Subcutaneous adipose tissue (tissue), 4 donors: Measurements from ENCODE around the gene RELB. TPM values are rescaled to one million over a fixed set of nuclear protein-coding genes. Genes with fewer than 3 reads are reported as not detected.

Source experiments
- total RNA-seq, 4 donors: library from RNA; depleted of rRNA; stranded (reverse); fragments of >200 nt; gene quantifications; one replicate each; pipeline ENCODE4 v1.1.0, GENCODE V29; 2016
- TF ChIP-seq, protein P1 (sequence below): fragments of 450-650 bp; IDR thresholded peaks from one replicate; pipeline ENCODE4 v1.5.1; 2016; ENCODE audit warnings: low read depth, mild to moderate bottlenecking, control low read depth, antibody characterized with exemption, moderate library complexity

The RELB gene
- total RNA-seq, 4 donors from 2014 or later: 0.49 to 9.4 (median 5.8) TPM

DNA sequence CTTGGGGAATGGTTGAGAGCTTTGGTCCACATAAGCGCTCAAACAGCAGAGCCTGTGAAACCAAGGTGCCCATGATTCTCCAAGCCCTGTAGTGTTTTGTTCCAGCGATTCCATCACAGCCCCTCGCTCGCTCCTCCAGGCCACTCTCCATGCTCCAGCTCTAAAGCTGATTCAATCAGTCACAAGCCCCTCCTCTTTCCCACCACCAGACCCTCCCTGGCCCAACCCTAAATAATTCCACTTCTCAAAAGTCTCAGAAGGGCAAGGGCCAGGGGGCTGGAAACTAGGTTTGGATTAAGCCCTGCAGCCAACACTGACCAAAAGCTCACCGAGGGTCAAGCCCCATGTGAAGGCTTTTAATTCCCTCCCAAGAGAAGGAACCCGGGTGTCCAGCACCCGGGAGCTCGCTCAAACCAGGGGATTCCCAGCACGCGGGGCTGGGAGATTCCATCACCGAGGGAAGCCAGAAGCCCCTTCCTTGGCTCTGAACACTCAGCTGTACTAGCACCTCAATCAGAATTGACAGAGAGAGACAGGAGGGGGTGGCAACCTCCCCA lies 73.6 kb downstream of the RELB start:
- TF ChIP-seq, protein P1, sequence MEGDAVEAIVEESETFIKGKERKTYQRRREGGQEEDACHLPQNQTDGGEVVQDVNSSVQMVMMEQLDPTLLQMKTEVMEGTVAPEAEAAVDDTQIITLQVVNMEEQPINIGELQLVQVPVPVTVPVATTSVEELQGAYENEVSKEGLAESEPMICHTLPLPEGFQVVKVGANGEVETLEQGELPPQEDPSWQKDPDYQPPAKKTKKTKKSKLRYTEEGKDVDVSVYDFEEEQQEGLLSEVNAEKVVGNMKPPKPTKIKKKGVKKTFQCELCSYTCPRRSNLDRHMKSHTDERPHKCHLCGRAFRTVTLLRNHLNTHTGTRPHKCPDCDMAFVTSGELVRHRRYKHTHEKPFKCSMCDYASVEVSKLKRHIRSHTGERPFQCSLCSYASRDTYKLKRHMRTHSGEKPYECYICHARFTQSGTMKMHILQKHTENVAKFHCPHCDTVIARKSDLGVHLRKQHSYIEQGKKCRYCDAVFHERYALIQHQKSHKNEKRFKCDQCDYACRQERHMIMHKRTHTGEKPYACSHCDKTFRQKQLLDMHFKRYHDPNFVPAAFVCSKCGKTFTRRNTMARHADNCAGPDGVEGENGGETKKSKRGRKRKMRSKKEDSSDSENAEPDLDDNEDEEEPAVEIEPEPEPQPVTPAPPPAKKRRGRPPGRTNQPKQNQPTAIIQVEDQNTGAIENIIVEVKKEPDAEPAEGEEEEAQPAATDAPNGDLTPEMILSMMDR: no peak

DNA sequence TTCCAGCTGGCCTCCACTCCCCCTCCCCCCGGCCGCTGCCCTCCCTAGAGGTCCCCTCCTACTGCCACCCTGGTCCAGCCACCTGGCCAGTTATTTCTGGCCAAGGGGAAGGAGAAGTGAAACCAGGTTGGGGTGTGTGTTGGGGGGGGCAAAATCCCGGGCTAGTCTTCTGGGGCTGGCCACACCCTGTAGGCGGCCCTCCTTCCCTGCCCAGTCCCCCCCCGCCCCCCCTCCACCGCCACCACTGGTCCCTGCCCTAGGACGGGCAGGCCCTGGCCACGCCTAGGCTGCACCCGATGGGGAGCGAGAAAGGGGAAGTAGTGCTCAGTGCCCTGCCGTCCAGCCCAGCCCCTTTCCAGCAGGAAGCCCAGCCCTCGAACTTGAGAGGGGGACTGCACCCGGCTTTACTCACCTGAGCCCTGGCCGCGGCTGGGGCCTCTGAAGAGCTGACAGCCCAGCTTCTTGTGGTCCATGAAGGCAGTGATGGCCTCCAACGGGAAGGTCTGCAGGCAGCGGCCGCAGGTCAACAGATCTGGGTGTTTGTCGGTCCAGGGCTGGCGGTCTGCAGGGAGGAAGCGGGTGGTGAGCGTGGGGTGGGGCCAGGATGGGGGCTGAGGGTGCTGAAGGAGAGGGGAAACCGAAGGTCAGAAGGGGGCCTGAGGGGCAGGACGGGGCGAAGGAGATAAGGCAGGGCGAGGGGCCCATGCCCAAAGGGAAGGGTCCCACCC lies 74.2 kb downstream of the RELB start:
- TF ChIP-seq, protein P1: no peak

DNA sequence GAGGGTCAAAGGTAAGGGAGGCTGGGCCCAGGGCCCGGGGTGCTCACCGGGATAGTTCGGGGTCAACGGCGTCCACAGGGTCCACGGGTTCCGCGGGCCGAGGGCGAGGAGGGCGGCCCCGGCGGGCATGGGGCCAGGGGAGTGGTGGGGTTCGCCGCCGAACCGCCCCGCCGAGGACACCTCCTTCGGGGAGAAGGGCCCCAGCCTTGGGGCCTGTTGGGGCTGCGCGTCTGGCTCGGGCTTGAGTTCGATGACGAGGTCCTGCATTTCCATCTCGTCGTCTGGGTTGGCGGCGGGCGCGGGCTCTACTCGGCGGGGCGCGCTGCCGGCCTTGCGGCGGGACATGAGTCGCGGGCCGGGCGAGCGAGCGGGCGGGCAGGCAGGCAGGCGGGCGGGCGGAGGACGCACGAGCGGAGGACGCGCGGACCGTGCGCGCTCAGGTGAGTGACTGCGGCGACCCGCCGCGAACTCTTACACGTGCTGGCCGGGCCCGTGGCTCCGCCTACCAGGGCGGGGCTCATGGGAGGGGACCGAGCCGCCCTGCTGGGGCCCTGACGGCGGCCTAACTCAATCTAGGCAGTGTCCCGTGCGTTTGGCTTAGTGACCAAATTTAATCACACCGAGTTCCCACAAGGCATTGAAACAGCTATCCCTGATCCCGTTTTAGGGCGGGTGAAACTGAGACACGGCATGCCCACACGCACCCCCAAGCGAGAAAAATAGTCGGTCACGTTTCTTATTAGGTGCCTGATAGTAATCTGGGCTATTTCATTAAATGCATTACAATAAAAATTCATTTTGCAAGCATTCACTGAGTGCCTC lies 75.0 kb downstream of the RELB start, which contains the start of gene ZNF296:
Gene ZNF296, minus strand, starts transcription at position 450 of the 822 bp plus-strand sequence. Its CDS starts 105 bp downstream, at position 345.
- TF ChIP-seq, protein P1: no peak

DNA sequence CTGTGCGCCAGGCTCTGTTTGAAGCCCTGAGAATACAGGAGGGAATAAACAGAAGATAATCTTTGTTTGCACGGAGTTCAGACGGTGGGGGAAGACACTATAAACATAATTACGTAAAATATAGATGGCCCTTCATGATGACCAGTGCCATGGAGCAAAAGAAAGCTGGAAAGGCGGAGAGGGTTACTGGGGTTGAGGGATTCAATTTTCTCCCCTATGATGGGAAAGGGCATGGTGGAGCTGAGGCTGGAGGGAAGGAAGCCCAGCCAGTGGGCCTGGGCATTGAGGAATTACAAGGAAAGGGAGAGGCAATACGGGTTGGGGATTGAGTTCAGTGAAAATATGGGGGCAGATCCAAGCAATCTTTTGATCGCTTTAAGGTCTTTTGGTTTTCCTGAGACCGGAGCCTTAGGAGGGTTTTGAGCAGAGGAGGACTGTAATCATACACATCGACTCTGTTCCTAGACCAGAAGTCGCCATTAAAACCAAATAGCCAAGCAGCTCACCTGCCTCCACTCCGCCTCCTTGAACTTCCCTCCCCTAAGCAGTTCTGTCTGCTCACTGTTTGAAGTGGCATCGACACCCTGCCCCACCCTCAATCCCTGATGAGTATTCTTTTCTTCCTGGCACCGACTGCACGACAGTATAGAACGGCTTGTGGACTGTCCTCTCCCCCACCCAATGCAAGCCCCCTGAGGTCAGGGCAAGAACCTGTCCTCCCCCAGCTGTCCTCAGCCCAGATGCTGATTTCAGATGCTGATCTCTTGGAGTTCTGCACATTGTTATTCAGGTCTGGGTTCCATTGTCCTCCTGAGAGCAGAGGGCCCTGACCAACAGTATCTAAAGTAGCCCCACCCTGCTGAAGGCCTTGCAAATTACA lies 75.8 kb downstream of the RELB start:
- TF ChIP-seq, protein P1: no peak

DNA sequence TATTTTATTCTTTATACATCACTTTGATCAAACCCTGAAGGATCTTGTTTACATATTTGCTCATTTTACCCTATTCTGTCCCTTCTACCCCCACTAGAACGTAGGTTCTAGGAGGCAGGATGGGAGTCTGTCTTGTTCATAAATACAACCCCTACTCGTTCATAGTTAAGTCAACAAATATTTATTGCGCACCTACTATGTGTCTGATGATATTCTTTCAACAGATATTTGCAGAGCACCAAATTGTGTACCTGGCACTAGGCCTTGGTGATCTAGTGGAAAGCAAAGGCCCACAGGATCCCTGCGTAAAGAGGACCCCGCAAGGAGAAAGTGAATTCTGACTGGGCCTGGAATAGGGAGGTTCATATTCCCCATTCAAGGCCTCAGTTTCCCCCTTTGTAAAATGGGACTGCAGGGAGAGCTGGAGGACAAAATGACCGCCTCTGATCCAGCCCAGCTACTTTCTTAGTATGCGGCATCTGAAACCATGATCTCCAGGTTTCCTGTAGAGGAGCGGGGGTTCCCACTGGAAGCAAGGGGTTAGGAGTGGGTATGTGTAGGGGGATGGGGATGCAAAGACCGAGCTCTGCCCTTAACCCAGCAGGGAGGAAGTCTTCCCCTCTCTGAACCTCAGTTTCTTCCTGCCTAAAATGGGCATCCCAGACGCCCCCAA lies 77.3 kb downstream of the RELB start:
- TF ChIP-seq, protein P1: no peak

DNA sequence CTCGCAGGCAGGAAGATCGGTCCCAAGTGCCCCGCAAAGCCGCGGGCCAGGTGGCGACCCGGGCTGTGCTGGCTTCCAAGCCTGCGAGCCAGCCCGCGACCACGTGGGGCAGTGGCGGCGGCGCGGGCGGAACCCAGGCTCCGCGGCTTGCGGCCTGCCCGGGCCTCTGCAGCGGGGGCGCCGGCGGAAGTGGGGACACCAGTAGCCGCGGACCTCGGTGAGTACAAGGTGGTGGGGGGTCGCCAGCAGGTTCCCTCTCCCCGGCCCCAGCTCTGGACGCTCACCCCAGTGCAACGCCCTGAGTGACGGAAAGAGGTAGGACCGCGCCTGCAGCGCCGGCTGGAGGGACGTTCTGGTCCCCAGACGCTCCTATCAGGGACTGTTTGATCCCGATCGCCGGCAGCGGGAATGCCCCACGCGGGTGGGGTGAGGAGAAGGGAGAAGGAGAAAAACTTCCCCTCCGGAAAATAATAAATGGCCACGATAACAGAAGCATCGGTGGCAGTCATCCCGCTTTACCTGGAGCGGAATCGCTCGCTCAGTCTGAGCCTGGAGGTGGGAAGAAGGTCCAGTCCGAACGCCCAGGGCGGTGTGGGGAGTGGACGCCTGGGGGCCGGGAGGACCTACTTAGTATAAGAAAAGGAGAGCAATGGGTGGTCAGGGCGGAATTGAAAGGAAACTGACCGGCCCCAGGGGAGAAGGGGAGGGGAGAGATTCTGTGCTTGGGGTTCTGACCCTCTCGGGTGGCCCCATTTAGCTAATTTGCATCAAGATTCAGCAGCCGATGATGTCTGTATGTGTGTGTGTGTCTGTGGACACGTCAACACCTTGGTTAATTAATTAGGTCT lies 78.0 kb downstream of the RELB start, which contains the start of gene GEMIN7:
Gene GEMIN7, plus strand, starts transcription at position 198 of the 848 bp plus-strand sequence. CDS start 10,855 bp downstream, outside the sequence.
- TF ChIP-seq, protein P1: no peak
